CD4-positive, alpha-beta T cell treated with Interleukin-15 for 1 hour (primary cell): ENCODE results near the gene WFDC2.
"Not testable (repeated sequence)": the region's sequence is repeated elsewhere in the genome, so short reads cannot be mapped to it uniquely, and the experiment has no call there.

Experiments used
- DNase-seq: peaks from one replicate; pipeline ENCODE4 v3.0.0-alpha.2; 2020

Gene WFDC2

DNA sequence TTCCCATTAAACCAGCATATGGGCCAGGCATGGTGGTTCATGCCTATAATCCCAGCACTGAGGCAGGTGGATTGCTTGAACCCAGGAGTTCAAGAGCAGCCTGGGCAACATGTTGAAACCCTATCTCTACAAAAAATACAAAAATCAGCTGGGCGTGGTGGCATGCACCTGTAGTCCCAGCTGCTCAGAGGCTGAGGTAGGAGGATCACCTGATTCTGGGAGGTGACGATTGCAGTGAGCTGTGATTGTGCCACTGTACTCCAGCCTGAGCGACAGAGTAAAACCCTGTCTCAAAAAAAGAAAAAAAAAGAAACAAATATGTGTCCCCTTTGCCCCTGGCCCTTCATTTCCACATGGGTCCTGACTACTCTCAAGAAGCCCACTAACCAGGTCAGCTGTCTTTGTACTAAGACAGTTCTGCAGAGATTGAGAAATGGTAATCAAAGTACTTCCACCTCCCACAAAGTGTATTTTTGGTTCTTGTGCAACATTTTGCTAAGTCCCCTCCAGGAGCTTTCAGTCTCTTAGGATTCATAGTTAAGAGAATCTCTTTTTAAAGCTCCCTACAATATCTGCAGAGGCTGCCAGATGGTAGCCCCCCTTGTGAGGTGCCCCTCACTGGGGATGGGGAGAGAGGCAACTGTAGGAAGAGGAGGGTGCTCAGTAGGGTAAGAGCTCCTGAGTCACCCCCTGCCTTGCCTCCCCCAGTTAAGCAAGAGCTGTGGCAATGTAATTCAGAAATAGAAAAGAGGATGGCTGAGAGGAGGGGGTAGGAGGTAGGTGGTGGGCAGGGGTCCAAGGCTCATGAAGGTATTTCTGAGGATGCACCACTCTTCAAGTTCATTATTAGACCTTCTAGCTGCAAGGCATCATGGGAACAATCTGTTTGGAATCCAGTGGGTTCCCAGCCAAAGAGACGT is 16.5 kb upstream of the WFDC2 start:
- no peak for DNase-seq

GRCh38 chr20:45456632-45457031 is 12.9 kb upstream of the WFDC2 start:
- DNase-seq: no peak

GRCh38 chr20:45459606-45460005 is 9.9 kb upstream of the WFDC2 start:
- no peak for DNase-seq

- no peak for DNase-seq
Observed at GRCh38 chr20:45461225-45461624, 8.3 kb upstream of the WFDC2 start.

- DNase-seq: no peak
Observed at GRCh38 chr20:45462711-45463509, 6.6 kb upstream of the WFDC2 start.

- DNase-seq: no peak
Observed at GRCh38 chr20:45463709-45464108, 5.8 kb upstream of the WFDC2 start.

DNA sequence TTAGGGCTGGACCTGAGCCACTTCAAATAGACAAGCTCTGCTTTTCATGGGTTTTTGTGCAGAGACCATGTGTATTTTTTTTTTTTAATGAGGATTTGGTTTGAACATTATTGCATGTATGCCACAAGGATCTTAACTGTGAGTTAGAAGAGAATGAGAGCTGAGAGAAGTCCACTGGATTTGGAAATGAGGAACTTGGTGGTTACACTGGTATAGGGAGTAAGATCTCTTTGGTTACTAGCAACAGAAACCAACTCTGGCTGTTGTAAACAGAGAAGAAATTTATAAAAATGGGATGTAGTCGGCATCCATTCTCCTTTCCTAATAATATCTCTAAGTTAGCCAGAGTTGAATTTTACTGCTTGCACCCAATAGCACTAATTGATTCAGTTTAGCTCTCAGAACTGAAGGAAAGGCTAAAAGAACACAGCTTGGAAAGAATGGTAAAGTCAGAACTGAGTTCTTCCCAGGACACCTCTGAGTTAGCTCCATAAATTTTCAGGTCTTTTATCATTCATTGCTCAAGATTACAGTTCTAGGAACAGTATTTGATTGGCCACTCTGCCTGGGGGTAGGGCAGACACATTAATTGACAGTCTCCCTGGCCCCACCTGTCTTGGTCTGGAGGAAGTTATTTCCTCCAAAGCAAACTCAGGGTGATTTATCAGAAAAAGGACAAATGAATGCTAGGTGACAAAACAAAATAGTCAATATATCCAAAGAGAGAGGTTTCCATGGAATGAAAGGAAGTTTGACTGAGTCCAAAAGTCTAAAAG is 3.9 kb upstream of the WFDC2 start:
- no peak for DNase-seq

GRCh38 chr20:45467172-45467571 is 2.4 kb upstream of the WFDC2 start:
- no peak for DNase-seq

- no peak for DNase-seq
Observed at GRCh38 chr20:45467861-45468260, 1.7 kb upstream of the WFDC2 start.

- no peak for DNase-seq
Observed at GRCh38 chr20:45470262-45470931, 844 bp downstream of the WFDC2 start.

- no peak for DNase-seq
Observed at GRCh38 chr20:45470937-45471336, 1.4 kb downstream of the WFDC2 start.

DNA sequence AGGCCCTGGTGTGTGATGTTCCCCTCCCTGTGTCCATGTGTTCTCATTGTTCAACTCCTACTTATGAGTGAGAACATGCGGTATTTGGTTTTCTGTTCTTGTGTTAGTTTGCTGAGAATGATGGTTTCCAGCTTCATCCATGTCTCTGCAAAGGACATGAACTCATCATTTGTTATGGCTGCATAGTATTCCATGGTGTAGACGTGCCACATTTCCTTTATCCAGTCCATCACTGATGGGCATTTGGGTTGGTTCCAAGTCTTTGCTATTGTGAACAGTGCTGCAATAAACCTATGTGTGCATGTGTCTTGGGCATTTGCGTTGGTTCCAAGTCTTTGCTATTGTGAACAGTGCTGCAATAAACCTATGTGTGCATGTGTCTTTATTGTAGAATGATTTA is 2.7 kb downstream of the WFDC2 start:
- DNase-seq: not testable (repeated sequence)

DNA sequence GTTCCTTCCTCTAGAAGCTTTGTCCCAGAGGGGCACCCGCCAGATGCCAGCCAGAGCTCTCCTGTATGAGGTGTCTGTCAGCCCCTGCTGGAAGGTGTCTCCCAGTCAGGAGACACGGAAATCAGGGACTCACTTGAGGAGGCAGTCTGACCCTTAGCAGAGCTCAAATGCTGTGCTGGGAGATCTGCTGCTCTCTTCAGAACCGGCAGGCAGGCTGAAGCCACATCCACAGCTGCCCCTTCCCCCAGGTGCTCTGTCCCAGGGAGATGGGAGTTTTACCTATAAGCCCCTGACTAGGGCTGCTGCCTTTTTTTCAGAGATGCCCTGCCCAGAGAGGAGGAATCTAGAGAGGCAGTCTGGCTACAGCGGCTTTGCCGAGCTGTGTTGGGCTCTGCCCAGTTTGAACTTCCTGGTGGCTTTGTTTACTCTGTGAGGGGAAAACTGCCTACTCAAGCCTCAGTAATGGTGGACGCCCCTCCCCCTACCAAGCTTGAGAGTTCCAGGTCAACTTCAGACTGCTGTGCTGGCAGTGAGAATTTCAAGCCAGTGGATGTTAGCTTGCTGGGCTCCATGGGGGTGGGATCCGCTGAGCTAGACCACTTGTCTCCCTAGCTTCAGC is 8.1 kb downstream of the WFDC2 start:
- not testable (repeated sequence) for DNase-seq

- no peak for DNase-seq
Observed at GRCh38 chr20:45479822-45480221, 10.3 kb downstream of the WFDC2 start.

GRCh38 chr20:45484676-45485075 is 15.1 kb downstream of the WFDC2 start:
- no peak for DNase-seq

DNA sequence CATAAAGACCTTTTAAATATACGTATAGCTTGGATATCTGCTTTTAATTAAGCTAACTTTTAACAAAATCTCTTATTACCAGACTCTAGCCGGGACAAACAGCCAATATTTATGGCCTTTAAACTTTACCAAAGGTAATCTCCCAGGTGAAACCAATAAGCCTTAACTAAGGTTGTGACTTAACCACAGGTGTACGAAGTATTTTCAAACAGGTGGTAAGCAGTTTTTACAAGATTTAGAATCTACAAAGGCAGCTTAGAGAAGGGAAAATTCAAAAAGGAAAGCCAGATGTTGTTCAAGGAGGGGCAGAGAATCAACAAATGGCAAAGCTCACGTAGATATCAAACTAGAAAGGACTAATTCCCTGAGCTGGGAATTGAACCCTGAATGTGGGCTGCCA is 15.8 kb downstream of the WFDC2 start:
- no peak for DNase-seq

DNA sequence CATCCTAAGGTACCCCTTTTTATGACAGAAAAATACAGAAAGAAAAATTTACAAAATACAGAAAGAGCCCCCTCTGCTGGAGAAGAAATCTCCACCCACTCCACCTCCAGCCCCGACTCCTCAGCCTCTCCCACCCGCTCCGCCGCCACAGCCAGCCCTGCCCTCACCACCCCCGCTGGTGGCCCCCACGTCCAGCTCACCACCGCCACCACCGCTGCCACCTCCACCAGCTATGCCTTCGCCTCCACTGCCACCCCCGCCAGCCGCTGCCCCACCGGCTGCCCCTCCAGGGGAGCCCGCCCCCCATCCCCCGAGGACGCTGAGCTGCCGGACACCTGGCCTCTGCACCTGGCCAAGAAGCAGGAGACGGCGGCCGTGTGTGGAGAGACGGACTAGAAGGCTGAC is 17.7 kb downstream of the WFDC2 start:
- DNase-seq: no peak

- no peak for DNase-seq
Observed at GRCh38 chr20:45489083-45489531, 19.6 kb downstream of the WFDC2 start.

DNA sequence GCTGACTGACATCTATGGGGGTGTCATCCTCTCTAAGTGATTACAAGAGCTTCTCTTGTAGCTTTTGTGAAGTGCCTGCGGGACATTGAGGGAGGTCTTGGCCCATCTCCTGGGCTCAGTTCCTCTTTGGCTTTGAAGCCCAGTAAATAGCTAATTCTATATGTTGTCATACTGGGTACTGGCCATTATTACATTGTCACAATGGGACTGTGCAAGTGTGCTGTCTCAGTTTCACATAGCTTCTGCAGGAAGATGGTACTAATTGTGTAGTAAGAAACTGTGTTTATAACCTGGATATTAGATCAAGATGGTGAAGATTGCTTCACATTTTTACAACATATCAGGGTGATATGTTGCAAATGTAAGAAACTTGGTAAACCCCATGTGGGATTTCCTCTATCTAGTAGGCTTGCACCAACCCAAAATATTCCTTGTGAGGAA is 26.0 kb downstream of the WFDC2 start:
- DNase-seq: no peak

DNA sequence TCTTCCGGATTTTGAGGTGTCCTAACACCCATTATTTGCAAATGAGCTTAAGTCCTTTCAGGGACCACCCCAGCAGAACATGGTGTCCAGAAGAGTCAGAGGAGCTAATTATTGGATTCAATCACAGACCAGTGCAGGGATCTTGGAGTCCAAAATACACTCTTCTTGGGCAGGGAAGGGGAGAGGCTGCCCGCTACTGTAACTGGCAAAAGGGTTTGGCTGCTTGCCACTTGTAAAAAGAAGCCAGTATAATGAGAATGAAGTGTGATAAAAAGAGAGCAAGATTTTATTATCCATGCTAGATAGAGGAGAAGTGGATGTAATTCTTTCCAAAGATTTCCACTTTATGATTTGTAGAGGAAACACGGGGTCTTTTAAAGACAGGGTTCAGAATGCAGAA is 26.6 kb downstream of the WFDC2 start:
- no peak for DNase-seq

DNA sequence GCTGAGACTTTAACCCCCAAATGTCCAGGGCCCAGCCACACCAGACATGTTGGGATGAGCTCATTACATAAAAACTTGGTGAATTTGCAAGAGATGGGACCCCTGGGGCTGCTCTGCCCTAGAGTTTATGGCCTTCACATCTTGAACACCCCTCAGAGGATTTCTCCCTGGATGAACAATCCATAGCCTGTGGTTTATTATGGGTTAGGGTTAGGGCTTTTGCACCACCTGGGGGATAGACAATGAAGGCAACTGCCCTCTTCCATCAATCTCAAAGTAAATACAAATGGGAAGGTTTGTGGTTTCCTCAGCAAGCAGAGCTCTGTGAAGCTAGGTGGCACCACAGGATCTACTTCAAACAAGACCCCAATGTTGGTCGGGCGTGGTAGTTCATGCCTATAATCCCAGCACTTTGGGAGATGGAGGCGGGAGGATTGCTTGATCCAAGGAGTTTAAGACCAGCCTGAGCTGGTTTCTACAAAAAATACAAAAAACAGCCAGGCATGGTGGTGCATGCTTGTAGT is 28.5 kb downstream of the WFDC2 start:
- DNase-seq: no peak

- no peak for DNase-seq
Observed at GRCh38 chr20:45500022-45500421, 30.5 kb downstream of the WFDC2 start.
